ENCODE measurements around the gene PDE9A. TPM values are rescaled to one million over a fixed set of nuclear protein-coding genes. Genes with fewer than 3 reads are reported as not detected.

PDE9A gene
- total RNA-seq, 1 donor from 2014 or later: 1.9 TPM

GRCh38 chr21:42673633-42674328 lies 20.4 kb downstream of the PDE9A start:
- DNase-seq: no peak

DNA sequence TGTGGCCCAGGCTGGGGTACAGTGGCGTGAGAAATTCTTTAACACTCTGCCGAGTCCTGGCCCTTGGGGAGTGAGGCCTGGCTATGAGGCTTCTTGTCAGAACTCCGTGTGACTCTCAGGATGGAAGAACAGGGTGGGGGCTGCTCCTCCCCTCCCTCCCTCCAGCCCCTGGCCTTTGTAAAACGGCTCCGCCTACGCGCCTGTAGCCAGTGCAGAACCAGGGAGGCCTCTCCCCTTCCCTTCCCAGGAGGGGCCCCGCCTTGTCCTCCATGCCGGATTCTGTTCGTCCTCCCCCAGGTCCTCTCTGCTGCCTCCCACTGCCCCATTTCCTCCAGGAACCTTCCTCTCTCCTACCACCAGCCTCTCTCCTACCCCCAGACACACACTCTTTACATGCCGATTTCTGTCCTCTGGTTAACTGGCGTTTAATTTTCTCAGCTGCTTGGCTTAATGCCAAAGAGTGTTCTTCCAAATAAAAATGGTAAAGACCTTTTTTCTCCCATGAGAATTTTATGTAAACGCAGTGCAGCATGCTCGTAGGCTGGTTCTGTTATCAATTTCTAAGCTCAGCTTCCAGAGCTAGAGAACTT lies 21.0 kb downstream of the PDE9A start:
- DNase-seq: no peak

DNA sequence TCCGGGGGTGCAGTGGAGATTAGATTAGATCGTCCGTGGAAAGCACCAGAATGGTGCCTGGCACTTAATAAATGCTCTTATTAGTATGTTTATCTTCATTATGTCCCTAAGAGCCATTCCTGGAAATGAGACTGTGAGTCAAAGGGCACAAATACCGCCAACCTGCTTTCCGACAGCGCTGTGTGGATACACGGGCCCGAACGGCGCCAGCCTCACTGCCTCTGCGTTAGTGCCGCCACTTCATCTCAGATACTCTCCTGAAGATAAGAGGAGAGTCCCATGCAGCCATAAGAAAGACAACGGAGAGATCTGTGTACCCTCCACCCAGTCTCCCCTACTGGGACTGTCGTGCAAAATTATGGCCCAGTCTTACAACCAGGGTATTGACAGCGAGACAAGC lies 22.0 kb downstream of the PDE9A start:
- DNase-seq: no peak

GRCh38 chr21:42676808-42677207 lies 23.4 kb downstream of the PDE9A start:
- DNase-seq: no peak

DNA sequence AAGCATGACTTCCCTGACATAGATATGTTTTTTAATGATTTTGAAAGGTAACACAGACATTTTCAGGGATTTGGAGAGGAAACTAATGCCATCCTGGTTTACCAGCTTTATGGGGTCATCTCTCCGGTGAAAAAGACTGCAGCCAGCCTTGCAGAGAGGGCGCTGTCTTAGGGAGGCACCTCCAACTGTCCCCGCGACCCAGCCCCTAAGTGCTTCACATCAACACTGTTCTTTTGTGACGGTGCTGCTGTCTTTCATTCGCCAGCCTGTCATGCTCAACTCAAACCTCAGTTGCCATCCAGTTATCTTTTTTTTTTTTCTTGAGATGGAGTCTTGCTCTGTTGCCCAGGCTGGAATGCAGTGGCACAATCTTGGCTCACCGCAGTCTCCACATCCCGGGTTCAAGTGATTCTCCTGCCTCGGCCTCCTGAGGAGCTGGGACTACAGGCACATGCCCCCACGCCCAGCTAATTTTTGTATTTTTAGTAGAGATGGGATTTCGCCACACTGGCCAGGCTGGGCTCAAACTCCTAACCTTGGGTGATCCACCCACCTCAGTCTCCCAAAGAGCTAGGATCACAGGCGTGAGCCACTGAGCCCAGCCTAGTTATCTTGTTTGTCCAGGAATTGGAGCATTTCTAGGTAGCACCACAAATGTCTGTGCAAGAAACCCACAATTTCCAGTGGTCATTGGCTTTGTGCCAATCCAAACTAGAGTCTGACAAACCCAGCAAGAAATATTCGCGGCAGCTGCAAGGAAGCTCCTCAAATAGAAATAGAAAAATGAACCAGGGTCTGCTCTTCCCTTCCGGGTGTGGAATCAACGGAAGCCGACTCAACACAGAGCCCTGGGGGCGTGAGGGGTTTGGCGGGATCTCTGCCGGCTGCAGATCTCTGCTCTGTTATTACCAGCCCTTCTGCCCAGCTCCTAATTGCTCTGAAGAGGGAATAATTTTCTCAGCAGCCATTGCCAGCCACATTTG lies 24.2 kb downstream of the PDE9A start:
- DNase-seq: peak; percentile 70

DNA sequence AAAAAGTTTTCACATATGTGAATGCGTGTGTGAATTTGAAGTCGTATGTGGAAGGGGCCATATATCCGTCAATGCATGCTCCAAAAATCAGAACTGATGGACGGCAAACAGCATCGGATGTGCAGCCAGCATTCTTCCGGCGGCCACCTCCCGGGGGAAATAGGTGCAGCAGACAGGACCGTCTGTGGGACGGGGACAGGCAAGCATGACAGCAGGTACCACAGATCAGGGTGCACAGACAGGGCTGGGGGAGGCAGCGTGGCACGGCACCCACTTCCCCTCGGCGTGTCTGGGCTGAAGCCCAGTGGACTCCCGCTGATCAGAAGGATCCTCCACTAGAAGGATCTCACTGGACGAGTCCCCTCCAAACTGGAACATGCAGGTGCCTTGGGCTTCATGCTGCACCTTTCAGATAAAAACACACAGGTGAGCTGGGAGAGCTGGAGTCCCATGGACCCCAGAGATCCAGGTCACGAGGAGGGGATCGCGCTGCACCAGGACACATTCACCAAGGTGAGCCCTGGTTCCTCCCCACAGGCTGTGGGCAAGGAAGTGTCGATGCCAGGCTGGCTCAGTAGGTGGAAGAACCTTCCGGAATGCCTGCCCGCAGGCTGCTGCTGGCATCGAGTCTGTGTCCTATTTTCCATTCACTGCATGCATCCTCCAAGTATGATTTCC lies 25.3 kb downstream of the PDE9A start:
- no peak for DNase-seq

- no peak for DNase-seq
Measured at GRCh38 chr21:42679319-42680057, 26.1 kb downstream of the PDE9A start.

- DNase-seq: no peak
Measured at GRCh38 chr21:42680058-42680330, 26.6 kb downstream of the PDE9A start.

DNA sequence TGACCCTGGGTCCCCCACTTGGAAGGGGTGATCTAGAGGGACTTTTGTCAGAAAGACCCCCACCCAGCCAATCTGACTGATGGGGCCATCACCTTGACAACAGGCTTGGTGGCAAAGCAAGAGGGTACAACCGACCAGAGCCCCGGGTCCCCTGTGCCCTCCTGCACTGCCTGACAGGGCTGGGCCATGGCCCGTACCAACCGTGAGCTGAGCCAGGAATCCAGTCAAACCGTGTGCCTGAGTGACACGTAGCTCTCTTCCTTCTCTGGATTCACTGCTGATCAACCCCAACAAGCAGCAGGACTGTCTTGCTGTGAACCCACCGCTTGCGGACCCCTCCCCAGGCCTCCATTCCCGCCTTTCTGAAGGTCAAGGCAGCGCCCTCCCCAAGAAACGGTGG lies 27.0 kb downstream of the PDE9A start:
- no peak for DNase-seq

- no peak for DNase-seq
Measured at GRCh38 chr21:42681296-42682206, 28.1 kb downstream of the PDE9A start.

DNA sequence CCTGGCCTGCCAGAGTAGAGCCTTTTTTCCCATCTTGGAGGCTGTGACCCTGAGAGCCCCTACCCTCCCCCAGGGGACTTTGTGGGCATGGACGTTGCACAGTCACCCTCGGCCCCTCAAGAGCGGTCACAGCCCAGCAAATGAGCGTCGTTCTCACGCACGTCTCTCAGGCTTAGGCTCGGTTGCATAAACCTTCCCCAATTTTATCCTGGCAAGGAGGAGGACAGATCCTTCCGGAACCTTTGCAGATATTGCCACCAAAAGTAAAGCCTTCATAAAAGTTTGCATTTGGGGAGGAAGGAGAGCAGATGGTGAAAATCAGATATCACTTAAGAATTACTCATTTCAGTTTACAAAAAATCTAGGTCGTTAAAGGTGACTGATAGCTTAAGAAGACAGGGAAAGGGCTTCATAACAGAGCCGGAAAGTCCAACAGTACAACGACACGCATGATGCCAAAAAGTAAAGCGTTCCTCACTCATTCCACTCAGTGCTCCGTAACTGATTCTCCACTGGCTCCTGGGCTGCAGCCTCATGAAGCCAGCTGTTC lies 29.3 kb downstream of the PDE9A start:
- no peak for DNase-seq

GRCh38 chr21:42683371-42684108 lies 30.1 kb downstream of the PDE9A start:
- no peak for DNase-seq

- DNase-seq: peak; percentile 3
Measured at GRCh38 chr21:42684109-42684916, 30.9 kb downstream of the PDE9A start.

DNA sequence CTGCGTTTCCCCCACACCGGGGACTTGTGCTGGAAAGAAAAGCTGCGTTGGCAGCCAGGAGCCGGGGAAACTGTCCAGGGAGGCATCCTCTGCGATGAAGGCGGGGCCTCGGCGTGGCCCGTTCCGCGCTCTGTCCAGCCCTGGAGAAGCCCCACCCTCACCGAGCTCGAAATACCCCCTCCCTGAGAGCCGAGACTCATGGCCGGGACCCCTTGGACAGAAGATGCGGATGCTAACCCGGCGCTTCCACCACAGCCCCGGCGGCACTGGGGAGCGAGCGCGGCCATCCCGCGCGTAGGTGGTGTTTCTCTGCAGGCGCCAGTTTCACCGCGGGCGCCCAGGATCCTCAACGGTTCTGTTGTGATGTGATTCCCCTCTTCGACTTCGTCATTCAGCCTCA lies 31.6 kb downstream of the PDE9A start:
- DNase-seq: no peak

GRCh38 chr21:42685954-42686500 lies 32.6 kb downstream of the PDE9A start:
- DNase-seq: no peak

- DNase-seq: no peak
Measured at GRCh38 chr21:42687796-42688195, 34.4 kb downstream of the PDE9A start.

GRCh38 chr21:42688226-42688840 lies 34.9 kb downstream of the PDE9A start:
- DNase-seq: no peak

GRCh38 chr21:42688841-42689371 lies 35.5 kb downstream of the PDE9A start:
- no peak for DNase-seq
